ENCODE data around the gene IGBP1. TPM values are rescaled to one million over a fixed set of nuclear protein-coding genes. Genes with fewer than 3 reads are reported as not detected.

Gene IGBP1
- total RNA-seq, 2 donors from 2014 or later = 48.0 to 87.5 TPM

GRCh38 chrX:70176938-70177533, 43.8 kb downstream of the IGBP1 start, which contains the start of gene DGAT2L6:
TSS of gene DGAT2L6 (plus strand) at chrX:70177483. CDS start at chrX:70177583, 100 bp downstream.
- no peaks in the 10 kb centered on the region for H3K4me1 ChIP-seq
- H3K36me3 ChIP-seq = no peaks in the 10 kb centered on the region
- intact Hi-C loops (cut with DNase I) = no loop called here
- DNase-seq = no peak
- TF ChIP-seq CTCF (IDR thresholded peaks at IDR 0.05) = no peak
- no peak within 1 kb of the TSS for H3K9ac ChIP-seq (ENCODE audit: low read depth in 2 of 2, low read length in 2 of 2)
- H3K27me3 ChIP-seq = no peaks in the 10 kb centered on the region
- H3K4me3 ChIP-seq = no peak within 1 kb of the TSS
- H3K9me3 ChIP-seq = no peaks in the 10 kb centered on the region
- no peak within 1 kb of the TSS for H3K27ac ChIP-seq

- no peak for TF ChIP-seq CTCF (IDR thresholded peaks at IDR 0.05)
Measured at GRCh38 chrX:70183091-70183490, 49.8 kb downstream of the IGBP1 start.

GRCh38 chrX:70190225-70190624, 57.0 kb downstream of the IGBP1 start:
- no peak for TF ChIP-seq CTCF (IDR thresholded peaks at IDR 0.05)
- Histone ChIP-seq H3K9me3 (no peaks in the 10 kb centered on the region), H3K9ac (ENCODE audit: low read depth in 2 of 2, low read length in 2 of 2) (no peak overlapping the region), H3K4me3 (no peak overlapping the region), H3K27me3 (no peaks in the 10 kb centered on the region), H3K27ac (no peak overlapping the region), H3K4me1 (no peaks in the 10 kb centered on the region), H3K36me3 (no peaks in the 10 kb centered on the region)
- DNase-seq = no peak
- intact Hi-C loops (cut with DNase I) = no loop called here

More at GRCh38 chrX:70183091-70183490, 49.8 kb downstream of the IGBP1 start:
- H3K9ac ChIP-seq (ENCODE audit: low read depth in 2 of 2, low read length in 2 of 2) = no peak overlapping the region
- H3K4me3 ChIP-seq = no peak overlapping the region
- H3K27ac ChIP-seq = no peak overlapping the region
- intact Hi-C loops (cut with DNase I) = no loop called here
- no peaks in the 10 kb centered on the region for H3K9me3 ChIP-seq
- no peak for DNase-seq
- peaks cover 3% of the 10 kb centered on the region for H3K27me3 ChIP-seq
- H3K36me3 ChIP-seq = no peaks in the 10 kb centered on the region
- H3K4me1 ChIP-seq = no peaks in the 10 kb centered on the region

GRCh38 chrX:70196961-70197720, 63.9 kb downstream of the IGBP1 start:
- Histone ChIP-seq H3K4me3 (no peak overlapping the region), H3K36me3 (no peaks in the 10 kb centered on the region), H3K9me3 (no peaks in the 10 kb centered on the region), H3K4me1 (no peaks in the 10 kb centered on the region), H3K9ac (ENCODE audit: low read depth in 2 of 2, low read length in 2 of 2) (no peak overlapping the region), H3K27me3 (no peaks in the 10 kb centered on the region), H3K27ac (no peak overlapping the region)
- intact Hi-C loops (cut with DNase I) = loop anchor here (5.0 kb wide), 1 partner anchor 65 kb away; the partner anchor contains the start of gene P2RY4
- peak; percentile 74 for TF ChIP-seq CTCF (IDR thresholded peaks at IDR 0.05)
- DNase-seq = peak; percentile 67

GRCh38 chrX:70201732-70202131, 68.5 kb downstream of the IGBP1 start:
- Histone ChIP-seq H3K4me3 (no peak overlapping the region), H3K4me1 (no peaks in the 10 kb centered on the region), H3K9ac (ENCODE audit: low read depth in 2 of 2, low read length in 2 of 2) (no peak overlapping the region), H3K27ac (no peak overlapping the region), H3K27me3 (no peaks in the 10 kb centered on the region), H3K36me3 (no peaks in the 10 kb centered on the region), H3K9me3 (no peaks in the 10 kb centered on the region)
- intact Hi-C loops (cut with DNase I) = no loop called here
- TF ChIP-seq CTCF (IDR thresholded peaks at IDR 0.05) = no peak
- no peak for DNase-seq
